Caki2 (cell line): ENCODE measurements around the gene HEATR3. TPM values are rescaled to one million over a fixed set of nuclear protein-coding genes. Genes with fewer than 3 reads are reported as not detected.

Experiments used
- DNase-seq: peaks from one replicate; pipeline ENCODE4 v3.0.0-alpha.2; 2015; ENCODE audit warnings: low read depth
- in situ Hi-C: cut with HindIII; loops from 2 replicates; pipeline ENCODE4 v1.10.0; 2016; ENCODE audit warnings: low sequenced_read_pairs, low pct_unique_long_range_greater_than_20kb, mixed read lengths
- total RNA-seq: library from RNA; depleted of rRNA; stranded (reverse); fragments of >200 nt; shearing (Covaris generic); gene quantifications from 2 replicates; pipeline ENCODE4 v1.2.3, GENCODE V29; 2014; ENCODE audit warnings: low replicate concordance

The HEATR3 gene
- total RNA-seq, 1 experiment from 2014 or later = 8.7 TPM

GRCh38 chr16:50047864-50048263 lies 17.9 kb upstream of the HEATR3 start:
- in situ Hi-C loops = no loop called here
- no peak for DNase-seq

- in situ Hi-C loops = no loop called here
Observed at GRCh38 chr16:50050802-50051201, 15.0 kb upstream of the HEATR3 start.

GRCh38 chr16:50056226-50056625 lies 9.5 kb upstream of the HEATR3 start:
- DNase-seq = no peak
- in situ Hi-C loops = no loop called here

More at GRCh38 chr16:50050802-50051201, 15.0 kb upstream of the HEATR3 start:
- DNase-seq = no peak

- in situ Hi-C loops = no loop called here
- DNase-seq = no peak
Observed at GRCh38 chr16:50058091-50058771, 7.5 kb upstream of the HEATR3 start.

- DNase-seq = no peak
- in situ Hi-C loops = no loop called here
Observed at GRCh38 chr16:50059111-50059510, 6.7 kb upstream of the HEATR3 start.

GRCh38 chr16:50059669-50060068 lies 6.1 kb upstream of the HEATR3 start:
- in situ Hi-C loops = no loop called here
- DNase-seq = no peak

GRCh38 chr16:50061326-50061725 lies 4.4 kb upstream of the HEATR3 start:
- in situ Hi-C loops = no loop called here
- DNase-seq = no peak

GRCh38 chr16:50065241-50065623 lies 538 bp upstream of the HEATR3 start:
- in situ Hi-C loops = no loop called here
- no peak for DNase-seq

GRCh38 chr16:50066482-50067289 lies 916 bp downstream of the HEATR3 start:
- in situ Hi-C loops = no loop called here
- no peak for DNase-seq

GRCh38 chr16:50067290-50067853 lies 1.6 kb downstream of the HEATR3 start:
- in situ Hi-C loops = no loop called here
- peak; percentile 41 for DNase-seq

GRCh38 chr16:50068550-50068949 lies 2.8 kb downstream of the HEATR3 start:
- no peak for DNase-seq
- in situ Hi-C loops = no loop called here

GRCh38 chr16:50069060-50069459 lies 3.3 kb downstream of the HEATR3 start:
- in situ Hi-C loops = no loop called here
- no peak for DNase-seq

GRCh38 chr16:50071075-50071671 lies 5.4 kb downstream of the HEATR3 start:
- in situ Hi-C loops = no loop called here
- no peak for DNase-seq

GRCh38 chr16:50072730-50073129 lies 7.0 kb downstream of the HEATR3 start:
- no peak for DNase-seq
- in situ Hi-C loops = no loop called here

GRCh38 chr16:50079397-50080140 lies 13.8 kb downstream of the HEATR3 start:
- DNase-seq = no peak
- in situ Hi-C loops = no loop called here

- in situ Hi-C loops = no loop called here
- no peak for DNase-seq
Observed at GRCh38 chr16:50081428-50082018, 15.8 kb downstream of the HEATR3 start.

- in situ Hi-C loops = no loop called here
- no peak for DNase-seq
Observed at GRCh38 chr16:50083996-50084395, 18.2 kb downstream of the HEATR3 start.

GRCh38 chr16:50086176-50086575 lies 20.4 kb downstream of the HEATR3 start:
- in situ Hi-C loops = no loop called here
- no peak for DNase-seq
